Measurements from ENCODE around the gene PRKCB. TPM values are rescaled to one million over a fixed set of nuclear protein-coding genes. Genes with fewer than 3 reads are reported as not detected.

Gene PRKCB
- total and polyA plus RNA-seq, 12 donors, result 0.30 to 8.8 (median 1.1) TPM

DNA sequence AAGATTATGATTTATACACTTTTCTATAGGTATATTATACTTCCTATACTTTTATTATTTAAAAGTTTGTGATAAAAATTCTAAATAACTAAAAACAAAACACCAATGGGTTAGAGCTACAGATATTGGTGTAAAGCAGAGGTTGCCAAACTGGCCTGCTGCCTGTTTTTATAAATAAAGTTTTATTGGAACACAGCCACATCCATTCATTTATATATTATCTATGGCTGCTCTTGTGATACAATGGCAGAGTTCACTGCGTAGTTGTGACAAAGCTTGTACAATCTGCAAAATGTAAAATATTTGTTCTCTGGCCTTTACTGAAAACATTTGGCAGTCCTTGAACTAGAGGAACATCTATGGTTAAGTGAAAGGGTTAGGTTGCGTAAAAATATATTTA lies 208.7 kb downstream of the PRKCB start:
- peaks cover 0 to 15% (median 0%) of the 10 kb centered on the region in 7 donors for H3K27me3 ChIP-seq
- intact Hi-C loops (cut with DNase I), result loop anchor here in 8 of 10 donors (2.0 to 10.0 kb wide), 5 partner anchors 210 to 460 kb away; partner anchors contain the start of gene CACNG3 (in 4 of the 8)
- ATAC-seq (no peak), DNase-seq (no peak)
- no peaks in the 10 kb centered on the region for H3K36me3 ChIP-seq
- H3K27ac ChIP-seq, result no peak overlapping the region
- H3K4me1 ChIP-seq, result no peaks in the 10 kb centered on the region
- no peaks in the 10 kb centered on the region for H3K9me3 ChIP-seq
- TF ChIP-seq, protein P1, sequence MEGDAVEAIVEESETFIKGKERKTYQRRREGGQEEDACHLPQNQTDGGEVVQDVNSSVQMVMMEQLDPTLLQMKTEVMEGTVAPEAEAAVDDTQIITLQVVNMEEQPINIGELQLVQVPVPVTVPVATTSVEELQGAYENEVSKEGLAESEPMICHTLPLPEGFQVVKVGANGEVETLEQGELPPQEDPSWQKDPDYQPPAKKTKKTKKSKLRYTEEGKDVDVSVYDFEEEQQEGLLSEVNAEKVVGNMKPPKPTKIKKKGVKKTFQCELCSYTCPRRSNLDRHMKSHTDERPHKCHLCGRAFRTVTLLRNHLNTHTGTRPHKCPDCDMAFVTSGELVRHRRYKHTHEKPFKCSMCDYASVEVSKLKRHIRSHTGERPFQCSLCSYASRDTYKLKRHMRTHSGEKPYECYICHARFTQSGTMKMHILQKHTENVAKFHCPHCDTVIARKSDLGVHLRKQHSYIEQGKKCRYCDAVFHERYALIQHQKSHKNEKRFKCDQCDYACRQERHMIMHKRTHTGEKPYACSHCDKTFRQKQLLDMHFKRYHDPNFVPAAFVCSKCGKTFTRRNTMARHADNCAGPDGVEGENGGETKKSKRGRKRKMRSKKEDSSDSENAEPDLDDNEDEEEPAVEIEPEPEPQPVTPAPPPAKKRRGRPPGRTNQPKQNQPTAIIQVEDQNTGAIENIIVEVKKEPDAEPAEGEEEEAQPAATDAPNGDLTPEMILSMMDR (IDR thresholded peaks at IDR 0.05), result no peak
- H3K4me3 ChIP-seq, result no peak overlapping the region
- WGBS, 2 donors, result 80 to 86% methylated on average over 2 of the region's 2 CpGs

DNA sequence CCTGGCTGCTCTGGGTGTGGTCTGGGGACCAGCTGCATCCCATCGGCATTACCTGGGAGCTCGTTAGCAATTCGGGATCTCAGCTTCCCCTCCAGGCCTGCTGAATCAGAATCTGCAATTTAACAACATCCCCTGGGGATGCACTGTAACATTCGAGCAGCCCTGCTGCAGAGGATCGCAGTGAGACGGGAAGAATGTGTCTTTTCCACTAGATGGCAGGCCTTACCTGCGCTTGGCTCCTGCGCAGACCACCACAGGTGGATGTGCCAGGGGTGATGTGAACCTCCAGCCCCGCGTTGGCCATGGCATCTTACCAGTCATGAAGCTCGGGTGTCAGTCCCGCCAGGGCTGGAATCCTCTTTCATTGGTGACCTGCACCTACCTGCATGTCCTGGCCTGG lies 209.9 kb downstream of the PRKCB start:
- TF ChIP-seq, protein P1 (IDR thresholded peaks at IDR 0.05), result peak in 6 of 9 donors; percentile 23 to 47 (median 36)
- DNase-seq (no peak), ATAC-seq (no peak)
- Histone ChIP-seq H3K4me3 (no peak overlapping the region), H3K27me3 (peaks cover 0 to 7% (median 0%) of the 10 kb centered on the region in 7 donors), H3K4me1 (no peaks in the 10 kb centered on the region), H3K9me3 (no peaks in the 10 kb centered on the region), H3K27ac (no peak overlapping the region), H3K36me3 (no peaks in the 10 kb centered on the region)
- intact Hi-C loops (cut with DNase I), result loop anchor here in 6 of 10 donors (2.0 to 10.0 kb wide), 5 partner anchors 207 to 459 kb away; partner anchors contain the start of gene CACNG3 (in 4 of the 6)
- 25 to 27% methylated on average over 12 of the region's 12 CpGs for WGBS, 2 donors

DNA sequence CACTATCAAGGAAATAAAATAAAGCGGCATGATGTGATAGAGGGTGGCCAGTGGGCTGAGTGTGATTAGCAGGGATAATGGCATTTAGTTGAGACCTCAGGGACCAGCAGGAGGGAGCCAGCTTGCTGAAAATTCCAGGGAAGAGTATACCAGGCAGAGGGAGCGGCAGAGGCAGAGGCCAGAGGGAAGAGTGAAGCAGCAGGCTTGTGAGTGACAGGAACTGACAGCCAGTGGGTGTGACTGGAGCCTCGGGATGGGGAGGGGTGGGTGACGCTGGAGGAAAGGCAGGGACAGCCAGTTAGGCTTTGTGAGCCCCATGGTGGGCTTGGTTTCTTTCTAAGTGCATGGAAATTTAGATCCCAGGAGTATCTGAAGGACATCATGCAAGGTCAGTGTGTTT lies 210.7 kb downstream of the PRKCB start:
- ATAC-seq, result no peak
- intact Hi-C loops (cut with DNase I), result loop anchor here in 5 of 10 donors (5.0 to 10.0 kb wide), 3 partner anchors 206 to 456 kb away; partner anchors contain the start of gene CACNG3 (in 4 of the 5)
- no peak for DNase-seq
- peaks cover 0 to 10% (median 4%) of the 10 kb centered on the region in 7 donors for H3K27me3 ChIP-seq
- no peaks in the 10 kb centered on the region for H3K36me3 ChIP-seq
- WGBS, 2 donors, result 50 to 53% methylated on average over 4 of the region's 4 CpGs
- TF ChIP-seq, protein P1 (IDR thresholded peaks at IDR 0.05), result no peak
- no peaks in the 10 kb centered on the region for H3K4me1 ChIP-seq
- H3K9me3 ChIP-seq, result no peaks in the 10 kb centered on the region
- no peak overlapping the region for H3K4me3 ChIP-seq
- H3K27ac ChIP-seq, result no peak overlapping the region

DNA sequence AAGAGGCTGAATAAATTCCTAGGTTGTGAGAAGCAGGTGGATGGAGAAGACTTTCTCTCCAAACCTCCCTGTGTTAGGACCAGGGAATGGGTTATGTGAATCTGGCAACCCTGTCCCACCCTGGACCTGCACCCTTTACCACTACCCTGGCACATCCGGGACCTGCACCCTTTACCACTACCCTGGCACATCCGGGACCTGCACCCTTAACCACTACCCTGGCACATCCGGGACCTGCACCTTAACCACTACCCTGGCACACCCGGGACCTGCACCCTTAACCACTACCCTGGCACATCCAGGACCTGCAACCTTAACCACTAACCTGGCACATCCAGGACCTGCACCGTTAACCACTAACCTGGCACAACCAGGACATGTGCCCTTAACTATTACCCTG lies 213.3 kb downstream of the PRKCB start:
- ATAC-seq, result no peak
- Histone ChIP-seq H3K9me3 (peaks cover 0 to 5% (median 0%) of the 10 kb centered on the region in 11 donors), H3K36me3 (no peaks in the 10 kb centered on the region), H3K27me3 (peaks cover 0 to 15% (median 11%) of the 10 kb centered on the region in 7 donors), H3K4me1 (no peaks in the 10 kb centered on the region), H3K27ac (no peak overlapping the region), H3K4me3 (no peak overlapping the region)
- intact Hi-C loops (cut with DNase I), result loop anchor here in 5 of 10 donors (5.0 to 10.0 kb wide), 3 partner anchors 203 to 453 kb away; partner anchors contain the start of gene CACNG3 (in 4 of the 5)
- TF ChIP-seq, protein P1 (IDR thresholded peaks at IDR 0.05), result no peak
- no peak for DNase-seq
- WGBS, 2 donors, result 88 to 95% methylated on average over 5 of the region's 5 CpGs
